B cell (primary cell): ENCODE measurements around the gene MPHOSPH6. TPM values are rescaled to one million over a fixed set of nuclear protein-coding genes. Genes with fewer than 3 reads are reported as not detected.
"Not testable (repeated sequence)": the region's sequence is repeated elsewhere in the genome, so short reads cannot be mapped to it uniquely, and the experiment has no call there.

Experiments
- ATAC-seq: fragments of 200-7000 bp; cut with Tn5 transposase; one replicate; pipeline ENCODE4 v1.10.0; 2021; ENCODE audit warnings: low read depth, mild to moderate bottlenecking, moderate number of reproducible peaks, moderate library complexity
- CTCF ChIA-PET: fragments of 350-600 bp; sonication (Branson Sonifier 250); formaldehyde crosslinking; loops from one replicate; lab custom pipeline; 2021; ENCODE audit warnings: antibody characterized with exemption, inconsistent platforms; lab: Charles Lee
- POLR2A ChIA-PET: fragments of 350-600 bp; sonication (Branson Sonifier 250); formaldehyde crosslinking; loops from one replicate; lab custom pipeline; 2021; ENCODE audit warnings: antibody characterized with exemption; lab: Charles Lee
- DNase-seq: peaks from one replicate; pipeline ENCODE4 v3.0.0; 2013
- H2AFZ ChIP-seq: 2 replicates; pipeline ENCODE4 v1.6.1; 2012; ENCODE audit warnings: mild to moderate bottlenecking, low read depth, low read length; ENCODE audit not compliant: insufficient read depth, poor library complexity, severe bottlenecking
- H3K27ac ChIP-seq, 2 donors: 1 replicate in 1 of 2; 2 replicates in 1 of 2; pipeline ENCODE4 v1.5.1; 2012 to 2013; ENCODE audit warnings: low read length in 2 of 2, mild to moderate bottlenecking in 2 of 2, moderate library complexity in 1 of 2
- H3K27me3 ChIP-seq, 4 experiments: fragments of 200-600 bp in 1 of 4; sonication (generic) in 1 of 4; replicated peaks in 1 of 4; 1 replicate in 2 of 4; 2 replicates in 2 of 4; pipeline versions ENCODE4 v1.6.1 to v1.7.0; 2013 to 2016; ENCODE audit warnings: low read length in 3 of 4, mild to moderate bottlenecking in 2 of 4, mixed read lengths in 1 of 4, moderate library complexity in 1 of 4; ENCODE audit not compliant: insufficient read depth in 4 of 4, control insufficient read depth in 3 of 4; ENCODE audit errors: control extremely low read depth in 1 of 4
- H3K36me3 ChIP-seq, 2 experiments: replicated peaks in 1 of 2; 1 replicate in 1 of 2; 2 replicates in 1 of 2; pipeline versions ENCODE4 v1.6.1 to v1.7.1; 2013; ENCODE audit warnings: low read length in 1 of 2; ENCODE audit not compliant: insufficient read depth in 2 of 2, control insufficient read depth in 1 of 2; ENCODE audit errors: control extremely low read depth in 1 of 2, extremely low read depth in 1 of 2
- H3K4me1 ChIP-seq, 2 donors: fragments of 200-600 bp in 1 of 2; sonication (generic) in 1 of 2; 1 replicate in 1 of 2; 2 replicates in 1 of 2; pipeline versions ENCODE4 v1.5.1 to v1.6.1; 2013 to 2017; ENCODE audit warnings: low read length in 2 of 2; ENCODE audit not compliant: control insufficient read depth in 2 of 2, insufficient read depth in 2 of 2
- H3K4me2 ChIP-seq: replicated peaks from 2 replicates; pipeline ENCODE3; 2012; ENCODE audit warnings: mild to moderate bottlenecking, low read depth, low read length; ENCODE audit not compliant: poor library complexity, severe bottlenecking
- H3K4me3 ChIP-seq, 5 experiments: fragments of 200-600 bp in 1 of 5; sonication (generic) in 1 of 5; 1 replicate in 3 of 5; 2 replicates in 2 of 5; pipeline versions ENCODE4 v1.5.1 to v1.7.0; 2011 to 2016; ENCODE audit warnings: low read length in 4 of 5, mild to moderate bottlenecking in 4 of 5, low read depth in 2 of 5, control low read depth in 1 of 5, moderate library complexity in 1 of 5; ENCODE audit not compliant: insufficient read depth in 1 of 5; ENCODE audit errors: control extremely low read depth in 1 of 5, extremely low read depth in 1 of 5
- H3K79me2 ChIP-seq: fragments of 200-600 bp; sonication (generic); one replicate; pipeline ENCODE4 v1.6.0; 2016; ENCODE audit warnings: low read length; ENCODE audit not compliant: control insufficient read depth, insufficient read depth
- H3K9ac ChIP-seq: fragments of 200-600 bp; sonication (generic); 2 replicates; pipeline ENCODE4 v1.6.1; 2017; ENCODE audit warnings: mild to moderate bottlenecking, low read length, moderate library complexity
- H3K9me3 ChIP-seq, 3 donors: one replicate each; pipeline versions ENCODE4 v1.6.1 to v1.7.1; 2013; ENCODE audit warnings: low read length in 2 of 3; ENCODE audit not compliant: control insufficient read depth in 2 of 3, insufficient read depth in 1 of 3; ENCODE audit errors: control extremely low read depth in 1 of 3
- H4K20me1 ChIP-seq: 2 replicates; pipeline ENCODE4 v1.6.0; 2012; ENCODE audit warnings: mild to moderate bottlenecking, low read length; ENCODE audit not compliant: insufficient read depth, control insufficient read depth, poor library complexity, severe bottlenecking
- H3K27ac Mint-ChIP-seq: one replicate; pipeline ENCODE4 v1.8.0; 2021; ENCODE audit warnings: mixed read lengths
- H3K27me3 Mint-ChIP-seq: one replicate; pipeline ENCODE4 v1.8.0; 2021; ENCODE audit warnings: mixed read lengths
- H3K4me1 Mint-ChIP-seq: one replicate; pipeline ENCODE4 v1.8.0; 2021; ENCODE audit warnings: mixed read lengths
- H3K4me3 Mint-ChIP-seq: one replicate; pipeline ENCODE4 v1.8.0; 2021; ENCODE audit warnings: mixed read lengths
- H3K9me3 Mint-ChIP-seq: one replicate; pipeline ENCODE4 v1.8.0; 2022; ENCODE audit warnings: mixed read lengths; ENCODE audit not compliant: insufficient read depth
- CTCF ChIP-seq: fragments of 200-600 bp; IDR thresholded peaks from one replicate; pipeline ENCODE4 v1.8.0; 2022; ENCODE audit warnings: antibody characterized with exemption, mild to moderate bottlenecking
- EZH2 ChIP-seq: IDR thresholded peaks from 2 replicates; pipeline ENCODE4 v1.6.1; 2012; ENCODE audit warnings: borderline replicate concordance, low read depth, mild to moderate bottlenecking, moderate library complexity, low read length; ENCODE audit not compliant: insufficient read depth, poor library complexity, severe bottlenecking
- WGBS: methylation state at CpG from one replicate; pipeline ENCODE4 v1.1.5; 2013; ENCODE audit warnings: missing lambda C conversion rate; ENCODE audit not compliant: insufficient coverage; 5-methylcytosine and 5-hydroxymethylcytosine counted together
- intact Hi-C: fragments of 100-400 bp; cut with micrococcal nuclease; formaldehyde crosslinking; loops from one replicate; pipeline ENCODE4 v1.10.0; 2022
- polyA plus RNA-seq: library from polyadenylated mRNA; depleted of rRNA; stranded (reverse); fragments of >200 nt; gene quantifications from 2 replicates; pipeline ENCODE4 v1.2.3, GENCODE V29; 2012
- total RNA-seq, 2 donors: library from RNA; stranded (reverse); fragments of 120-200 nt in 1 of 2; gene quantifications; 1 replicate in 1 of 2; 2 replicates in 1 of 2; pipeline versions ENCODE4 v1.2.3 to v1.2.4, GENCODE V29; 2013 to 2022

The MPHOSPH6 gene
- total and polyA plus RNA-seq, 2 donors (not counting 1 experiment from before 2014, with no cell fraction given), result 4.6 to 20.4 TPM

GRCh38 chr16:82111944-82112343 is 58.1 kb downstream of the MPHOSPH6 start:
- Mint-ChIP-seq H3K4me3 (no peak overlapping the region), H3K27ac (no peak overlapping the region), H3K4me1 (no peaks in the 10 kb centered on the region), H3K9me3 (no peaks in the 10 kb centered on the region), H3K27me3 (peaks cover 14% of the 10 kb centered on the region)
- H3K27me3 ChIP-seq, result peaks cover 0 to 3% (median 1%) of the 10 kb centered on the region in 4 experiments
- no peaks in the 10 kb centered on the region for H3K36me3 ChIP-seq
- H2AFZ ChIP-seq, result no peak overlapping the region
- peaks cover 0 to 4% (median 0%) of the 10 kb centered on the region in 3 donors for H3K9me3 ChIP-seq
- H4K20me1 ChIP-seq, result no peaks in the 10 kb centered on the region
- ChIA-PET CTCF (no interaction called here), POLR2A (no interaction called here)
- H3K4me2 ChIP-seq, result no peak overlapping the region
- no peak overlapping the region for H3K9ac ChIP-seq
- no peak for TF ChIP-seq CTCF
- no peak for TF ChIP-seq EZH2
- intact Hi-C loops, result no loop called here
- DNase-seq (no peak), ATAC-seq (no peak)
- no peak overlapping the region for H3K4me3 ChIP-seq
- H3K4me1 ChIP-seq, result no peaks in the 10 kb centered on the region
- H3K27ac ChIP-seq, result no peak overlapping the region
- WGBS, result 90% methylated on average over 2 of the region's 2 CpGs
- H3K79me2 ChIP-seq, result no peaks in the 10 kb centered on the region

- H3K9me3 ChIP-seq, H3K79me2 ChIP-seq, CTCF ChIA-PET, H3K4me2 ChIP-seq, H3K9ac ChIP-seq, H4K20me1 ChIP-seq, H3K27ac ChIP-seq, DNase-seq, H3K27me3 ChIP-seq, H3K9me3 Mint-ChIP-seq, H3K4me3 Mint-ChIP-seq, ATAC-seq, H3K4me1 Mint-ChIP-seq, H3K4me1 ChIP-seq, intact Hi-C loops, H3K27ac Mint-ChIP-seq, H3K4me3 ChIP-seq, POLR2A ChIA-PET, H2AFZ ChIP-seq, H3K36me3 ChIP-seq: not testable (repeated sequence)
- 88% methylated on average over 1 of the region's 3 CpGs for WGBS
- H3K27me3 Mint-ChIP-seq, result peaks cover 16% of the 10 kb centered on the region
These were observed 60.8 kb downstream of the MPHOSPH6 start for GRCh38 chr16:82109266-82109665.
